ENCODE results near the gene AGAP1. TPM values are rescaled to one million over a fixed set of nuclear protein-coding genes. Genes with fewer than 3 reads are reported as not detected.
A peak's percentile ranks its signal among the peaks of the same experiment; 100 is the strongest.

The AGAP1 gene
- total and polyA plus RNA-seq, 2 donors (not counting 3 experiments of a cell fraction or from before 2014, with no cell fraction given) = 10.2 to 20.9 TPM

DNA sequence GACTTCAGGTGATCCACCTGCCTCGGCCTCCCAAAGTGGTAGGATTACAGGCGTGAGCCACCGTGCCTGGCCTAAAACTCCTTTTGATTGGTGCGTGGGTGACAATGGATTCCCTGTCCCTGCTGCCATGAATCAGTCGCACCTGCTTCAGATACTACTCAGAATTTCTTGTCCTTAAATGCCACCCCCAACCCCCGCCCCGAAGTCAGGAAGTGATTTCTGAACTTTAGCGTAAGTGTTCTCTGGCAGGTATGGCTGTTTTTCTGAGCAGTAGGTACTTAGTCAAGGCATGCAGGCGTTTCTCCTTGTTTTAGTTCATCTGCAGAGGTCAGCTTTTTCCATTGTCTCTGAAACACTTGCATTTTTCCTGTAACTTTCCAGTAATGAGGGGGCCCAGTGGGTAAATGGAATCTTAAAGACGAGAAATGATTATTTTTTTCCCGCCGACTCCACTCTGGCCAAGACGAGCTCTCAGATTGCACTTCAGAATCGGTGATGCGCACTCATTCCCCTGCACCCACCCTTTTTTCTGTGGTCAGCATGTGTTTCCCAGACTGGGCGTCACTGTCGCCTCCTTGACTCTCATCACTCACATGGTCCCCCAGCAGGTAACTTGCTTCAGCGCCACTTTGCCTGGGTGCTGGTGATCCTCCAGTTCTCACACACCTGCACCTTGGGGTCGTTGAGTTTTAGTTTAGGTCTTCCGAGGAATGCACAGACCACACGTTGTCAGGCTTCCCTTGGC, 494.6 kb downstream of the AGAP1 start:
- Histone ChIP-seq H3K4me2 (ENCODE audit: insufficient read depth, low read length) (no peak overlapping the region), H3K9ac (replicated peaks; ENCODE audit: extremely low read depth, insufficient read depth, low read length) (no peak overlapping the region), H3K27me3 (ENCODE audit: control insufficient read depth in 2 of 2, insufficient read depth in 2 of 2, low read length in 2 of 2) (no peaks in the 10 kb centered on the region), H3K27ac (ENCODE audit: insufficient read depth, low read depth, low read length) (no peak overlapping the region), H3K4me3 (replicated peaks in 1 of 3; ENCODE audit: insufficient read depth in 1 of 3, low read depth in 1 of 3, low read length in 3 of 3) (no peak overlapping the region), H3K79me2 (ENCODE audit: control insufficient read depth, insufficient read depth, low read length) (no peaks in the 10 kb centered on the region), H3K4me1 (ENCODE audit: control insufficient read depth, extremely low read depth, insufficient read depth, low read length) (no peaks in the 10 kb centered on the region), H3K9me3 (replicated peaks; ENCODE audit: control insufficient read depth, insufficient read depth, low read length) (no peaks in the 10 kb centered on the region), H3K36me3 (ENCODE audit: control insufficient read depth in 2 of 2, extremely low read depth in 1 of 2, insufficient read depth in 2 of 2, low read length in 2 of 2) (no peaks in the 10 kb centered on the region), H4K20me1 (replicated peaks; ENCODE audit: control insufficient read depth, extremely low read depth, insufficient read depth, low read length) (no peaks in the 10 kb centered on the region), H3K9me1 (replicated peaks; ENCODE audit: control insufficient read depth, extremely low read depth, insufficient read depth, low read length) (no peaks in the 10 kb centered on the region), H2AFZ (ENCODE audit: low read depth, low read length) (no peak overlapping the region)
- intact Hi-C loops (cut with micrococcal nuclease) = no loop called here
- no TSS peak for BruUV-seq (replicated peaks)
- DNase-seq (ENCODE audit: low read depth, low spot score) = peak; percentile 41
- POLR2A ChIA-PET = no interaction called here
- dilution Hi-C loops (cut with MboI; ENCODE audit: extremely low pct_ligation_motif_present, low sequenced_read_pairs) = no loop called here
- TF ChIP-seq, protein P1, sequence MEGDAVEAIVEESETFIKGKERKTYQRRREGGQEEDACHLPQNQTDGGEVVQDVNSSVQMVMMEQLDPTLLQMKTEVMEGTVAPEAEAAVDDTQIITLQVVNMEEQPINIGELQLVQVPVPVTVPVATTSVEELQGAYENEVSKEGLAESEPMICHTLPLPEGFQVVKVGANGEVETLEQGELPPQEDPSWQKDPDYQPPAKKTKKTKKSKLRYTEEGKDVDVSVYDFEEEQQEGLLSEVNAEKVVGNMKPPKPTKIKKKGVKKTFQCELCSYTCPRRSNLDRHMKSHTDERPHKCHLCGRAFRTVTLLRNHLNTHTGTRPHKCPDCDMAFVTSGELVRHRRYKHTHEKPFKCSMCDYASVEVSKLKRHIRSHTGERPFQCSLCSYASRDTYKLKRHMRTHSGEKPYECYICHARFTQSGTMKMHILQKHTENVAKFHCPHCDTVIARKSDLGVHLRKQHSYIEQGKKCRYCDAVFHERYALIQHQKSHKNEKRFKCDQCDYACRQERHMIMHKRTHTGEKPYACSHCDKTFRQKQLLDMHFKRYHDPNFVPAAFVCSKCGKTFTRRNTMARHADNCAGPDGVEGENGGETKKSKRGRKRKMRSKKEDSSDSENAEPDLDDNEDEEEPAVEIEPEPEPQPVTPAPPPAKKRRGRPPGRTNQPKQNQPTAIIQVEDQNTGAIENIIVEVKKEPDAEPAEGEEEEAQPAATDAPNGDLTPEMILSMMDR (IDR thresholded peaks at IDR 0.05; ENCODE audit: extremely low read depth in 1 of 2, insufficient read depth in 1 of 2, low read depth in 1 of 2, low read length in 2 of 2) = no peak
- TF ChIP-seq MYC (IDR thresholded peaks at IDR 0.05; ENCODE audit: low read depth, low read length) = no peak
- TF ChIP-seq JUN (IDR thresholded peaks at IDR 0.05; ENCODE audit: borderline replicate concordance, insufficient read depth, insufficient read length, low read depth) = no peak
- TF ChIP-seq, protein P2, sequence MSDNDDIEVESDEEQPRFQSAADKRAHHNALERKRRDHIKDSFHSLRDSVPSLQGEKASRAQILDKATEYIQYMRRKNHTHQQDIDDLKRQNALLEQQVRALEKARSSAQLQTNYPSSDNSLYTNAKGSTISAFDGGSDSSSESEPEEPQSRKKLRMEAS (IDR thresholded peaks at IDR 0.05; ENCODE audit: insufficient read depth, insufficient read length) = no peak
- no peak for TF ChIP-seq EZH2 (IDR thresholded peaks at IDR 0.05; ENCODE audit: borderline replicate concordance, low read depth, low read length, severe bottlenecking)
- TF ChIP-seq FOS (IDR thresholded peaks at IDR 0.05; ENCODE audit: borderline replicate concordance, insufficient read depth, low read length) = no peak
- CTCF ChIA-PET = interaction anchor here (2.1 kb wide), 1 partner anchor 11 kb away, joined by 7 read pairs; no protein-coding TSS in a partner anchor
- no peak for FAIRE-seq

All from endothelial cell of umbilical vein (primary cell).